ENCODE measurements around the gene MSI2.

The MSI2 gene

GRCh38 chr17:57542510-57542909, 286.2 kb downstream of the MSI2 start:
- no peak overlapping the region for H2AFZ ChIP-seq (ENCODE audit: low read depth, low read length, severe bottlenecking)
- no peak overlapping the region for H3K9ac ChIP-seq (ENCODE audit: low read length)
- H3K4me3 ChIP-seq (ENCODE audit: insufficient read depth, low read length, poor library complexity, severe bottlenecking): no peak overlapping the region
- H3K79me2 ChIP-seq (ENCODE audit: insufficient read depth, low read length): no peaks in the 10 kb centered on the region
- H3K9me2 ChIP-seq (replicated peaks; ENCODE audit: insufficient read depth, low read length): no peaks in the 10 kb centered on the region
- H3K27me3 ChIP-seq (ENCODE audit: low read length): no peaks in the 10 kb centered on the region
- H3K4me2 ChIP-seq (ENCODE audit: low read depth, low read length, poor library complexity, severe bottlenecking): no peak overlapping the region
- H3K36me3 ChIP-seq (ENCODE audit: low read length): no peaks in the 10 kb centered on the region
- no peaks in the 10 kb centered on the region for H4K20me1 ChIP-seq (ENCODE audit: low read depth, low read length)
- TF ChIP-seq CTCF (IDR thresholded peaks at IDR 0.05; ENCODE audit: insufficient read depth, low read length, poor library complexity, severe bottlenecking) (no peak), EZH2phosphoT487 (conservative IDR thresholded peaks at IDR 0.05; ENCODE audit: low read length) (no peak)
- no peaks in the 10 kb centered on the region for H3K9me3 ChIP-seq (ENCODE audit: insufficient read depth, low read length)
- no peak overlapping the region for H3K27ac ChIP-seq (ENCODE audit: low read depth, low read length)
- no peaks in the 10 kb centered on the region for H3F3A ChIP-seq (ENCODE audit: insufficient read depth)

GRCh38 chr17:57543230-57543629, 286.9 kb downstream of the MSI2 start:
- H3K27ac ChIP-seq (ENCODE audit: low read depth, low read length): no peak overlapping the region
- TF ChIP-seq EZH2phosphoT487 (conservative IDR thresholded peaks at IDR 0.05; ENCODE audit: low read length): no peak
- no peak for TF ChIP-seq CTCF (IDR thresholded peaks at IDR 0.05; ENCODE audit: insufficient read depth, low read length, poor library complexity, severe bottlenecking)

GRCh38 chr17:57544401-57544800, 288.1 kb downstream of the MSI2 start:
- Histone ChIP-seq H3K9ac (ENCODE audit: low read length) (no peak overlapping the region), H2AFZ (ENCODE audit: low read depth, low read length, severe bottlenecking) (no peak overlapping the region), H3K4me2 (ENCODE audit: low read depth, low read length, poor library complexity, severe bottlenecking) (no peak overlapping the region), H3K36me3 (ENCODE audit: low read length) (no peaks in the 10 kb centered on the region), H3K27me3 (ENCODE audit: low read length) (no peaks in the 10 kb centered on the region), H3K27ac (ENCODE audit: low read depth, low read length) (no peak overlapping the region), H3F3A (ENCODE audit: insufficient read depth) (no peaks in the 10 kb centered on the region), H3K4me3 (ENCODE audit: insufficient read depth, low read length, poor library complexity, severe bottlenecking) (no peak overlapping the region), H3K9me2 (replicated peaks; ENCODE audit: insufficient read depth, low read length) (no peaks in the 10 kb centered on the region), H3K9me3 (ENCODE audit: insufficient read depth, low read length) (no peaks in the 10 kb centered on the region), H4K20me1 (ENCODE audit: low read depth, low read length) (no peaks in the 10 kb centered on the region), H3K79me2 (ENCODE audit: insufficient read depth, low read length) (no peaks in the 10 kb centered on the region)
- TF ChIP-seq EZH2phosphoT487 (conservative IDR thresholded peaks at IDR 0.05; ENCODE audit: low read length) (no peak), CTCF (IDR thresholded peaks at IDR 0.05; ENCODE audit: insufficient read depth, low read length, poor library complexity, severe bottlenecking) (no peak)

More at GRCh38 chr17:57543230-57543629, 286.9 kb downstream of the MSI2 start:
- Histone ChIP-seq H3K4me3 (ENCODE audit: insufficient read depth, low read length, poor library complexity, severe bottlenecking) (no peak overlapping the region), H3K9me2 (replicated peaks; ENCODE audit: insufficient read depth, low read length) (no peaks in the 10 kb centered on the region), H3F3A (ENCODE audit: insufficient read depth) (no peaks in the 10 kb centered on the region), H2AFZ (ENCODE audit: low read depth, low read length, severe bottlenecking) (no peak overlapping the region), H3K79me2 (ENCODE audit: insufficient read depth, low read length) (no peaks in the 10 kb centered on the region), H3K4me2 (ENCODE audit: low read depth, low read length, poor library complexity, severe bottlenecking) (no peak overlapping the region), H3K27me3 (ENCODE audit: low read length) (no peaks in the 10 kb centered on the region), H3K9ac (ENCODE audit: low read length) (no peak overlapping the region), H3K9me3 (ENCODE audit: insufficient read depth, low read length) (no peaks in the 10 kb centered on the region), H3K36me3 (ENCODE audit: low read length) (no peaks in the 10 kb centered on the region), H4K20me1 (ENCODE audit: low read depth, low read length) (no peaks in the 10 kb centered on the region)

All from SU-DHL-6 (cell line).